NCI-H128 (cell line): ENCODE measurements around the gene SWT1.
A peak's percentile ranks its signal among the peaks of the same experiment; 100 is the strongest.

ENCODE experiments used
- DNase-seq: peaks from one replicate; lab custom pipeline; 2025; ENCODE audit not compliant: unreplicated experiment; lab: John Stamatoyannopoulos, UW

SWT1 gene

GRCh38 chr1:185156854-185157598 is at the start of gene SWT1, which contains the start of gene TRMT1L:
TSS of gene SWT1 (plus strand) at chr1:185157167. CDS start at chr1:185160842, 3,675 bp downstream.
TSS of gene TRMT1L (minus strand) at chr1:185156953. CDS start at chr1:185156712, 241 bp downstream.
- peak; percentile 99 for DNase-seq

GRCh38 chr1:185108321-185108720 is 48.6 kb upstream of the SWT1 start:
- no peak for DNase-seq

DNA sequence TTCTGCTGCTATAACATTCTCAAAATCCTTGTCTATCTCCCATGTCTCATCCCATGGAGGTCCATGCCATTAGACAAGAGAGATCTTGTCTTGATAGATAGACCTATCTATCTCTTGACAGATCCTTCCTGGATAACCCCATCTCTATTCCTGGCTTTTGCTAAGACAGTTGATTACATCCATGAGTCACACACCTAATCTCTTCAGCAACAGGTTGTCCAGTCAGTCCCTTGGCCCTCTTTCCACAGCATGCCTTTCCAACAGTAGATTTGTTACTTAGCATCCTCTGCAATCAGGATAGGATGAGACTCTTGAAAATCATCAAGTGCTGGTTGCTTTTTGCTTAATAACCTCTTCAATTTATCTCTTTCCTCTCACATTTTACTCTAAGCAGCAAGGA is 46.8 kb upstream of the SWT1 start:
- DNase-seq, result no peak

- DNase-seq, result no peak
These were observed 45.1 kb upstream of the SWT1 start for GRCh38 chr1:185111873-185112272.

GRCh38 chr1:185112356-185112755 is 44.6 kb upstream of the SWT1 start:
- DNase-seq, result no peak

- no peak for DNase-seq
These were observed 27.3 kb upstream of the SWT1 start for GRCh38 chr1:185129708-185130107.

DNA sequence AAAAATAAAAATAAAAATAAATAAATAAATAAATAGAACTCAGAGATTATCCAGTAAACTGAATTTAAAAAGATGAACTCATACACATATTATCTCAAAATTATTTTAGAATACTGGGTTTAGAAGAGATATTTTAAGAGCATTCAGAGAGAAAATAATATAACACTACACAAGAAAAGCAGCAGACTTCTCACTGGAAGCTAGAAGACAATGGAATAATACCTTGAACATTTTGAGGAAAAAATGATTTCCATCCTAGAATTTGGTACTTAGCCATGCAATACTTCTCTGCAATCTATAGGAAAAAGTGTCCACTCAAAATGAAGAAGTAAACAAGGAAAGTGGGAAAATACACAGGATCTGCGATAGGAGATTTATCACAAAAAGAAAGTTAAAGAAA is 24.4 kb upstream of the SWT1 start:
- DNase-seq, result no peak

DNA sequence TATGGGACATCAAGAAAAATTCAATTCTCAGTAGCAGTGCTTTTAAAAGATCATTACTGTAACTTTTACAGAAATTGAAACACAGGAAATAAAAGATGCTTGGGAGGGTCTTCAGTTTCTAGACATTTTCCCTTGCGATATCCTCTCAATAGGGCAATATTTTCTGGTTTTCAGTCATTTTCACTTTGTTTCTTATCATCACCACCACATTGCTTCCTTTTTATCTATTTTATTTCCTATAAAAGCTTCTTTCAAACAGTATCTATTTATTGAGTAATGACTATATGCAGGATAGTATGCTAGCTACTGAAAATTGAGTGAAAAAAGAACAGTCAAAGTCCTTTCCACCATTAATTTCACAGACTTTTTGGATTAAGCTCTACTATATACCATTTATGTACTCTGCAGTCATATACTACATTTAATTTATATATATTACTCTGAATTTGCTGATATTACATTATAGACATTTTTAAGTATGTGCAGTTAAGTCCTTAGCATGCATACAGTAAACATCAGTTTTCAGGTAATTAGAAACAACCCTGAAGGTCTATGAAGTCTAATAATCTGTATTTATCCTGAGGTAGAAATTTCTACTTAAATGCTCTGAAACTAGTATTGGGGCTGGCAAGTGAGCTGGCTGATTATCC is 18.9 kb upstream of the SWT1 start:
- no peak for DNase-seq

- no peak for DNase-seq
These were observed 17.7 kb upstream of the SWT1 start for GRCh38 chr1:185139246-185139645.

DNA sequence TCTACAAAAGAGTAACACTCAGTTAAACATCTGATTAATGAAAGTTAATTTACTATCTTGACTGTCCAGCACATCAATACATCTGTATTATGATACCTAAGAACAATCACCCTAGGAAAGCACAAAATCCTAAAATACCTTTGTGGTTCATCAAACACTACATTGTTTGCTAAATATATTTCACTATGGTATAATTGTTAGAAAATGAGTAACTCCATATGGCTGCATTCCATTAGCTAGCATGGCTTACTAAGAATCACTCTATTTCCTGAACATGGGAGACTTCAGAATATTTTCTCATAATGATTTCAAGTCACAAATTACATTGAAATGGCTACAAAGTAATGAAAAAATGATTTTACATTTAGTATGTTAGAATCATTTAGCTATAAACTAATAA is 12.7 kb upstream of the SWT1 start:
- no peak for DNase-seq

- no peak for DNase-seq
These were observed 5.8 kb upstream of the SWT1 start for GRCh38 chr1:185151215-185151614.

DNA sequence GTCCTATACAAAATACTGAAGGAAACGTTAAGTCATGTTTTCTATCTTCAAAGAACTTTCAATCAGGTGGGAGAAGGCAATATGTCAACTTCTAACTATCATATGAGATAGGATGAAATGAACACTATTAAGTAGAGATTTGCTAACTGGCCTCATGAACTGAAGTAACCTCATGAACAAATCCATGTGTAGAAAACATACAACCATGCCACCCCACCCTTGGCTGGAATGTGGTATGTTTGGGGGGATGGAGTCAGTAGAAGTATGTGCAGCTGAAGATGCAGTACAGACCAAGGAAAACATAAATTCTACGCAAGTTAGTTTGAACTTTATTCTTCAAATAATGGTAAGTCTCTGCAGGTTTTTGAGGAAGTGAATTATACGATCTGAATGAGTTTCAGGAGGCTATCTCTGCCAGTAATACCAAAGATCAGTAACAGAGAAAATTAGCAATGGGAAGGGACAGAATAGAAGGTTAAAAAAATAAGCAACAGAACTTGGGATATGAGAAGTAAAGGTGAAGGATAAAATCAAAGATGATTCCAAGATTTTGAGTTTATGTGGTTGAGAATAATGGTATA is 4.7 kb upstream of the SWT1 start:
- no peak for DNase-seq

DNA sequence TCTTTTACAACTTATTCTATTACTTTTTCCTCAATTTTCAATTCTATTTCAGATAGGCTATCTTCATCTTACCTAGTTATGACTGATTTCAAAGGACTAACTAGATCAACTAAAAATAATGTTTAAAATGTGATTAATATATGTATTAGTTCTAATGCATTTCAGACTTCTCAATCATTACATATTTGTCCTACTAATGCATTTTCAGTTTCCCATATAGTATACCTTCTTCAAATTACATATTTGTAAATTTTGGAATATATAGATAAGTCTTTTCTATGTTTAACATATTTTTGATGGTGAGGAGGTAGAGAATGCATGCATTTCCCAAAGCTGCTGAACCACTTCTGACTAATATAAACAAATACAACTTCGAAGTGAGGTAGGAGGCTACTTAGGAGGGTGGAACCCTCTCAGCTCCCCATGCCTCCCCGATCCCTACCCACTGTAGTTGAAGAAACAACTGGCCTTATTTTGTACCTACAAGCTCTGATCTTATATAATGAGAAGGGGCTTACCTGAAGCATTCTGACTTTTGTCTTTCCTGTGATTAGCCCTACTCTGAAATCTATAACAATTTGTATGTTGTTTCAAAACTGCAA is 2.0 kb upstream of the SWT1 start:
- no peak for DNase-seq

DNA sequence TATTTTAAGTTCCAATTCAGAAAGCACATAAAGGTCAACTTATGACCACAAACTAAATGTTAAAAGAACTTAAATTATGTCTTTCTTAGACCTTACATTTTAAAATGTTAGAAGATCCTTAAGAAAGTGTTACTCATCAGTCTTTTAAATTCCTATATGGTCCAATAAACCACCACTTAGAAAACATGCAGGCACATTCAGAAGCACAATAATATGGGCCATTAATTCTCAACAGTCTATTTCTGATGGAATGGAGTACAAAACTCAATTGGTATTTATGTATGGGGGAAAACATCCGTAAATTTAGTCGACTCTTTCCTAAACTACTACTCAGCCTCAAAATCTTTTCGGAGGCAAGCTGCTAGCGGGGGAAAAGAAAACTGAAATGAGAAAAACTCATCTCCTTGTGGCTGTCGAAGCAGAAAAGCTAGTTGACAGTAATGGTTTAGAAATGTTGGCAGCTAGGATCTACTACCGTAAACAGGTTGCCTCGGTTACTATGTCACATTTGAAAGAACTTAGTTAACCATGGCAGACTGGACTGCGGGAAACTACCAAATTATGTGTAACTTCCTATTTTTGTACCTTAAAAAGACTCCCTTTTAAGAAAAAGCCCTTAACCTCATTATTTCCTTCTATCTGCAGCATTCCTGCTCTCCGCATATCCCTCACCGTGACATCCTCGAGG is 1.2 kb upstream of the SWT1 start:
- DNase-seq, result no peak

DNA sequence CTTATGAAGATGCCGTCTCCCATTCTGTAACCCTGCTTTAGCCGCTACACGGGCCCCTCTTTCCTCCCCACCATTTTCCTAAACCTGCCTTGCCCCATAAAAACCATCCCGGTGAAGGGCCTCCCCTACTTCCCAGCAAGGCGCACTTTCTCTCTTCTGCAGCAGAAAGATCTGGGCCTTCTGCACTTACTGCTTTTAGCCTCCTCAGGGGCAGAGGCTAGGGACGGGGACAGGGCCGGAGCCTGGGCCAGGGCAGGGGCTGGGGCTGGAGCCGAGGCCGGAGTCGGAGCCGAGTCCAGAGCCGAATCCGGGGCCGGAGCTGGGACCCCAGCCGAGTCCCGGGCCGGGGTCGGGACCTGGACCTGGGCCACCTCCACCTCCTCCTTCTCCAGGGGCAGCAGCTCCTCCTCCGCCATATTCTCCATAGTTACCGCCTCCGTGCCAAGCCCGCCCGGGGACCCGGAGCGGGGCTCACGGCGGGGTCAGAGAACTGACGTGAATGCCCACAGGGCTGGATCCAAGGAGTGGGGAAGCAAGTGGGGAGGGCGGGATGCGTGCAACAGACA is 596 bp upstream of the SWT1 start:
- DNase-seq, result peak; percentile 74

DNA sequence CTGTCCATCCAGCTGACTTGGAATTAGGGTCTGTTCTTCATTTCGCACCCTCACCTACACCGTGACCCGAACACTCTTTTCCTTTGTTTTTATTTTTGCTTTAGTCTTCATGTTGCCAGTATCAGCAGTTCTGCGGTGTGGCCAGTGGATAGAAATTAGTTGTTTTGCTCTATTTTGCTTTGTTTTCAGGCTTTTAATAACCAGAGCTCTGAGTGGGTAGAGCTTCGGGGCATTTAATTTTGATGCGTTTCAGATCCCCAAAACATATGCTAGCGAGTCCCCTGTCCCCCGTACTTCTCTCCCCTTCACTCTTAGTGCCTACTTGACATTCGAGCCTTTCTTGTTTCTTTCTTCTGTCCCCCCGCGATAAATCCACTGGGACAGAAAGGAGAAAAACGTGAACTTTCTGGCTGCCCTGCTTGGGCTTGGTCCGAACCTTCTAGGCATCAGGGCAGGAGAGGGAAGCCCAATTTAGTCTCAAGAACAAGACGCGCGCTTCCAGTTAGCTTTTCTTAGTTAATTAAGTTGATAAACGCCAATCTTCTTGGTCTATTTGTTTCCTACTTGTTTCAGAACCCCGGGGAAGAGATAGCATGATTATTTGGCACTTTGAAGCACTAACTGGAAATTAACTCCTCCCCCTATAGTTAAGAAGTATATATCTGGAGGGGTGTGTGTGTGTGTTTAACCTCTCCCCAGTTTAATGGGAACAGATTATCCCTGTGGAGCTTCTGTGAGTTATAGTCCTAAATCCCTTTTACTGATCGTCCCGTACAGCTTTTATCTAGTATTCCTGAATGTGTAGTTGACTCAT is 839 bp downstream of the SWT1 start:
- DNase-seq, result no peak

- DNase-seq, result no peak
These were observed 1.8 kb downstream of the SWT1 start for GRCh38 chr1:185158800-185159199.

GRCh38 chr1:185159966-185160365 is 3.0 kb downstream of the SWT1 start:
- DNase-seq, result no peak

- DNase-seq, result no peak
These were observed 5.5 kb downstream of the SWT1 start for GRCh38 chr1:185162491-185162890.

DNA sequence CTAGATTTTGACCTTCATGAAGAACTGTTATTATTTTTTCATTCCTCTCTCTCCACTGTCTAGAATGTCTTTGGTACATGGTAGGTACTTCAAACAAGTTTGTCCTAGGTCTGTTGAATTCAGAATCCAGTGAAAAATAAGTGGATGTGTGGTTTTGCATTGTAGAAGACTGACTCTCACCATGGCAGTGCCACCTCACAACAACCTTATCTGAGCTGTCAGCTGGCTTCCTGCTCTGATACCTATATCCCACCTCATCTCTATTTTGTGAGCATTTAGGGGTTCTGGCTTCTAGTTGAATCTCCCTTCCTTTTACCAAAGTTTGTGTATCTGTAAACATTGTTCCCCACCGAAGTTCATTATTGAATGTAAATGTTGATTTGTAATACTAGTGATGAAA is 9.1 kb downstream of the SWT1 start:
- no peak for DNase-seq
